CD4-positive, alpha-beta T cell (primary cell): ENCODE results near the gene ADO. TPM values are rescaled to one million over a fixed set of nuclear protein-coding genes. Genes with fewer than 3 reads are reported as not detected.

ENCODE experiments used
- ATAC-seq: fragments of 200-7000 bp; cut with Tn5 transposase; one replicate; pipeline ENCODE4 v1.10.0; 2022; ENCODE audit warnings: mild to moderate bottlenecking; ENCODE audit not compliant: poor library complexity
- CTCF ChIA-PET: fragments of 350-600 bp; sonication (Branson Sonifier 250); formaldehyde crosslinking; loops from one replicate; lab custom pipeline; 2021; ENCODE audit warnings: antibody characterized with exemption, inconsistent platforms; lab: Charles Lee
- POLR2A ChIA-PET: fragments of 350-600 bp; sonication (Branson Sonifier 250); formaldehyde crosslinking; loops from one replicate; lab custom pipeline; 2021; ENCODE audit warnings: antibody characterized with exemption, inconsistent platforms; lab: Charles Lee
- DNase-seq, 14 experiments: peaks; one replicate each; pipeline ENCODE4 v3.0.0-alpha.2; 2013 to 2020; ENCODE audit warnings: mixed read lengths in 2 of 14
- H3K27ac ChIP-seq, 2 donors: one replicate each; pipeline versions ENCODE4 v1.5.1 to v1.7.0; 2013; ENCODE audit warnings: low read length in 2 of 2, low read depth in 1 of 2, mild to moderate bottlenecking in 1 of 2
- H3K27me3 ChIP-seq, 2 experiments: 1 replicate in 1 of 2; 2 replicates in 1 of 2; pipeline versions ENCODE4 v1.6.1 to v1.7.0; 2013; ENCODE audit warnings: low read length in 2 of 2, control low read depth in 1 of 2, mild to moderate bottlenecking in 1 of 2, moderate library complexity in 1 of 2; ENCODE audit not compliant: insufficient read depth in 2 of 2, control insufficient read depth in 1 of 2
- H3K36me3 ChIP-seq: one replicate; pipeline ENCODE4 v1.6.1; 2013; ENCODE audit warnings: low read length, control low read depth; ENCODE audit not compliant: insufficient read depth
- H3K4me1 ChIP-seq: one replicate; pipeline ENCODE4 v1.6.1; 2013; ENCODE audit warnings: low read length, control low read depth; ENCODE audit not compliant: insufficient read depth
- H3K4me3 ChIP-seq: one replicate; pipeline ENCODE4 v1.5.1; 2013; ENCODE audit warnings: mild to moderate bottlenecking, low read length, moderate library complexity
- H3K9me3 ChIP-seq, 2 experiments: 1 replicate in 1 of 2; 2 replicates in 1 of 2; pipeline versions ENCODE4 v1.6.1 to v1.7.0; 2013; ENCODE audit warnings: low read length in 2 of 2, mild to moderate bottlenecking in 2 of 2, control low read depth in 1 of 2, moderate library complexity in 1 of 2; ENCODE audit not compliant: control insufficient read depth in 1 of 2, insufficient read depth in 1 of 2
- H3K27ac Mint-ChIP-seq: one replicate; pipeline ENCODE4 v1.8.0; 2020; ENCODE audit warnings: mixed read lengths
- H3K27me3 Mint-ChIP-seq: one replicate; pipeline ENCODE4 v1.8.0; 2021; ENCODE audit warnings: mixed read lengths
- H3K36me3 Mint-ChIP-seq: one replicate; pipeline ENCODE4 v1.8.0; 2021; ENCODE audit warnings: low read depth, mixed read lengths
- H3K4me1 Mint-ChIP-seq: one replicate; pipeline ENCODE4 v1.8.0; 2021; ENCODE audit warnings: low read depth, mixed read lengths
- H3K4me3 Mint-ChIP-seq: one replicate; pipeline ENCODE4 v1.8.0; 2020; ENCODE audit warnings: mild to moderate bottlenecking, mixed read lengths
- H3K9me3 Mint-ChIP-seq: one replicate; pipeline ENCODE4 v1.8.0; 2020; ENCODE audit warnings: mixed read lengths
- intact Hi-C, 2 experiments: fragments of 100-400 bp; cut with DNase I in 1 of 2; cut with micrococcal nuclease in 1 of 2; formaldehyde crosslinking; loops; one replicate each; pipeline versions ENCODE4 v1.15.1 to v1.9.0; 2023 to 2025; cut with DNase I, micrococcal nuclease
- total RNA-seq, 174 experiments: library from RNA in 2 of 174; stranded (reverse) in 2 of 174; gene quantifications; one replicate each; pipeline ENCODE4 v1.2.3 and lab custom pipeline; 2021 to 2026
- TF ChIP-seq, protein P1 (sequence below): fragments of 200-600 bp; IDR thresholded peaks from one replicate; pipeline ENCODE4 v1.8.0; 2022; ENCODE audit warnings: antibody characterized with exemption, mild to moderate bottlenecking

ADO gene
- total RNA-seq, 2 experiments from 2014 or later, result 14.3 to 15.9 TPM

DNA sequence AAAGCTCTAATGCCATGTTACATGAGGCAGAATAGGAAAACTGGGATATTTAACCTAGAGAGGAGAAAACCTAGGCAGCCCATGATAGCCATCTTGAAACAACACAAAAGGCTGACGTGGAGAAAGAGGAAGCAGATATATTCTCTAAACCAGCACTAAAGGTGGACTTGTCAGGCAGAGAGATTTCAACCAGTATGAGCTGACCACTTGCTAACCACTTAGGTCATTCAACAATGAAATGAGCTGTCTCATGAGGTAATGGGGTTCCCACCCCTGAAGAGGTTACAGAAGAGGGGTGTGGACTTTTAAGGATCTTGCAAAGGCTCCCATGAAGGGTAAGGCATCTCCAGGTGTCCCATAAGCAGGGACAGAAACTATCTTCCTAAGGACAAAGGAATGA, 38.5 kb downstream of the ADO start:
- Histone ChIP-seq H3K4me3 (no peak overlapping the region), H3K36me3 (no peaks in the 10 kb centered on the region), H3K4me1 (no peaks in the 10 kb centered on the region), H3K27me3 (peaks cover 0 to 3% of the 10 kb centered on the region in 2 experiments), H3K27ac (no peak overlapping the region), H3K9me3 (peaks cover 0 to 17% of the 10 kb centered on the region in 2 experiments)
- ChIA-PET POLR2A (no interaction called here), CTCF (interaction anchor here (1.2 kb wide), 1 partner anchor 25 kb away, joined by 3 read pairs; no protein-coding TSS in a partner anchor)
- no peak overlapping the region for H3K4me3 Mint-ChIP-seq
- H3K27me3 Mint-ChIP-seq, result peaks cover 10% of the 10 kb centered on the region
- peaks cover 5% of the 10 kb centered on the region for H3K4me1 Mint-ChIP-seq
- no peak overlapping the region for H3K27ac Mint-ChIP-seq
- H3K9me3 Mint-ChIP-seq, result peaks cover 7% of the 10 kb centered on the region
- DNase-seq (no peak), ATAC-seq (no peak)
- H3K36me3 Mint-ChIP-seq, result no peaks in the 10 kb centered on the region
- TF ChIP-seq, protein P1, sequence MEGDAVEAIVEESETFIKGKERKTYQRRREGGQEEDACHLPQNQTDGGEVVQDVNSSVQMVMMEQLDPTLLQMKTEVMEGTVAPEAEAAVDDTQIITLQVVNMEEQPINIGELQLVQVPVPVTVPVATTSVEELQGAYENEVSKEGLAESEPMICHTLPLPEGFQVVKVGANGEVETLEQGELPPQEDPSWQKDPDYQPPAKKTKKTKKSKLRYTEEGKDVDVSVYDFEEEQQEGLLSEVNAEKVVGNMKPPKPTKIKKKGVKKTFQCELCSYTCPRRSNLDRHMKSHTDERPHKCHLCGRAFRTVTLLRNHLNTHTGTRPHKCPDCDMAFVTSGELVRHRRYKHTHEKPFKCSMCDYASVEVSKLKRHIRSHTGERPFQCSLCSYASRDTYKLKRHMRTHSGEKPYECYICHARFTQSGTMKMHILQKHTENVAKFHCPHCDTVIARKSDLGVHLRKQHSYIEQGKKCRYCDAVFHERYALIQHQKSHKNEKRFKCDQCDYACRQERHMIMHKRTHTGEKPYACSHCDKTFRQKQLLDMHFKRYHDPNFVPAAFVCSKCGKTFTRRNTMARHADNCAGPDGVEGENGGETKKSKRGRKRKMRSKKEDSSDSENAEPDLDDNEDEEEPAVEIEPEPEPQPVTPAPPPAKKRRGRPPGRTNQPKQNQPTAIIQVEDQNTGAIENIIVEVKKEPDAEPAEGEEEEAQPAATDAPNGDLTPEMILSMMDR, result no peak
- intact Hi-C loops, result no loop called here

DNA sequence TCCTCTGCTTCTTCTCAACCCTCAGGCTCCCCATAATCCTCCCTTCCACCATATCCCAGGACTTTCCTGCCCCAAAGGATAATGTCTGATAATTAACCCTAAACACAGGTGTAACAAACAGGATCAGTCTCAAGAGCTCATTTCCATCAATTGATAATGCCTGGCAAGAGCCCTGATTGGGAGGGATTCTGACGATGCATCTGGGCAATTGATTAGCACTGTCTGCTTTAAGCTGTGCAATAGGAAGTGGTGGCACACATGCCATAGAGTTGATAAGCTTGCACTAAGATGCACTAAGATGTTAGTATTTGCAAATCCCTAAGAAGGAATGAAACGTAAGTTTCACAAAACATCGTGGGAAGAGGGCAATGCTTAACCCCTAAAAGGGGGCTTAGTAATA, 39.1 kb downstream of the ADO start:
- no peaks in the 10 kb centered on the region for H3K4me1 ChIP-seq
- Mint-ChIP-seq H3K9me3 (peaks cover 11% of the 10 kb centered on the region), H3K27me3 (peaks cover 10% of the 10 kb centered on the region), H3K4me3 (no peak overlapping the region), H3K4me1 (peaks cover 5% of the 10 kb centered on the region), H3K36me3 (no peaks in the 10 kb centered on the region), H3K27ac (no peak overlapping the region)
- peaks cover 0 to 5% of the 10 kb centered on the region in 2 experiments for H3K27me3 ChIP-seq
- no peak overlapping the region for H3K4me3 ChIP-seq
- DNase-seq (no peak), ATAC-seq (peak; percentile 37)
- ChIA-PET CTCF (interaction anchor here (1.2 kb wide), 1 partner anchor 25 kb away, joined by 3 read pairs; no protein-coding TSS in a partner anchor), POLR2A (no interaction called here)
- peaks cover 0 to 20% of the 10 kb centered on the region in 2 experiments for H3K9me3 ChIP-seq
- H3K36me3 ChIP-seq, result no peaks in the 10 kb centered on the region
- no peak overlapping the region for H3K27ac ChIP-seq
- intact Hi-C loops, result no loop called here
- TF ChIP-seq, protein P1, result no peak

DNA sequence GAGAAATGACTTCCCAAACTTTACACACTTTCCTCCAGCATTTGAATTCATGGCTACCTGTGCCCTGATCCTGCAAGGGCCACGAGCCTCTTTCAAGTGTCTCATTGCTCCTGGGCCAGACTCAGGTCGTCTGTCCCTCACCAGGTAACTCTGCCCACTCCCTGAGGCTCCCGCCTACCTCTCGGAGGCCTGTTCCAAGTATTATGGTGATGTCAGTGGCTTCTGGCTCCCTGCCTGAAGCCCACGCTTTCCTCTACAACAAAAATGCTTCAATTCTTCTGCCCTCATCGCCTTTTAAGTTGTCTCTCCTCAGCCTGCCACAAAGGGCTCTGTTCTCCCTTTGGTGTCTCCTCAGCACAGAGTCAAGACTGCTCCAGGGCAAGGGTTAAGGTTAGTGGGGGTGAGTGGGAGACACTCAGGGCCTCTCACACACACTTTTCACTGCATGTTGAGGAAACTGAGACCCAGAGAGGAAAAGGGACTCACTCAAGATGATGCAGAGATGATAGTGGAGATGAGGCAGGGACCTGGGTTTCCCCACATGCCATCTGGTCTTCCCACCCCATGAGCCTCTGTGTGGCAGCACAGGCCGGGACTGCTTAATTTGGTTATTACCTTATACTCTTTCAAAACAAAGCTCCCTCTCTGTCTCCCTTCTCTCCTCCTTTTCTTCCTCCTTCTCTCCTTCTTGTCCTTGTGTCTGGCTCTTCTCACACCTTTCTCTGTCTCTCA, 39.9 kb downstream of the ADO start:
- POLR2A ChIA-PET, result no interaction called here
- no peak overlapping the region for H3K27ac Mint-ChIP-seq
- peaks cover 5% of the 10 kb centered on the region for H3K27me3 Mint-ChIP-seq
- CTCF ChIA-PET, result no interaction called here
- DNase-seq (no peak), ATAC-seq (no peak)
- intact Hi-C loops, result no loop called here
- peaks cover 15% of the 10 kb centered on the region for H3K9me3 Mint-ChIP-seq
- H3K4me1 Mint-ChIP-seq, result peaks cover 5% of the 10 kb centered on the region
- TF ChIP-seq, protein P1, result no peak
- H3K4me1 ChIP-seq, result no peaks in the 10 kb centered on the region
- no peak overlapping the region for H3K4me3 Mint-ChIP-seq
- no peak overlapping the region for H3K4me3 ChIP-seq
- H3K27me3 ChIP-seq, result peaks cover 0 to 5% of the 10 kb centered on the region in 2 experiments
- no peak overlapping the region for H3K27ac ChIP-seq
- no peaks in the 10 kb centered on the region for H3K36me3 ChIP-seq
- H3K36me3 Mint-ChIP-seq, result no peaks in the 10 kb centered on the region
- H3K9me3 ChIP-seq, result peaks cover 0 to 20% of the 10 kb centered on the region in 2 experiments
